Measurements from ENCODE around the gene RASAL3.

Gene RASAL3

GRCh38 chr19:15432629-15433518 is 31.5 kb downstream of the RASAL3 start (continued):
- no peak for TF ChIP-seq PRDM6 (tag by site-specific recombination; IDR thresholded peaks at IDR 0.05)
- no peak for TF ChIP-seq MEIS1 (CRISPR knock-in tag; IDR thresholded peaks at IDR 0.05; ENCODE audit: borderline replicate concordance)
- peak; percentile 100 for TF ChIP-seq ZNF561 (tag by site-specific recombination; IDR thresholded peaks at IDR 0.05; ENCODE audit: borderline replicate concordance)
- TF ChIP-seq SCRT2 (tag by site-specific recombination; IDR thresholded peaks at IDR 0.05): no peak
- peak; percentile 61; the same call in 1 of the 2 replicates for TF ChIP-seq ZNF2 (tag by site-specific recombination; IDR thresholded peaks at IDR 0.05)
- no peak for TF ChIP-seq HOXC10 (CRISPR knock-in tag; IDR thresholded peaks at IDR 0.05)
- no peak for TF ChIP-seq ZNF544 (tag by site-specific recombination; IDR thresholded peaks at IDR 0.05)
- peak; percentile 99 for TF ChIP-seq ZBTB17 (tag by site-specific recombination; IDR thresholded peaks at IDR 0.05)
- TF ChIP-seq ZNF423 (tag by site-specific recombination; IDR thresholded peaks at IDR 0.05): no peak
- no peak for TF ChIP-seq ZNF157 (tag by site-specific recombination; IDR thresholded peaks at IDR 0.05)
- TF ChIP-seq GLI2 (tag by site-specific recombination; IDR thresholded peaks at IDR 0.05; ENCODE audit: borderline replicate concordance, low read depth): no peak
- TF ChIP-seq, protein P1, sequence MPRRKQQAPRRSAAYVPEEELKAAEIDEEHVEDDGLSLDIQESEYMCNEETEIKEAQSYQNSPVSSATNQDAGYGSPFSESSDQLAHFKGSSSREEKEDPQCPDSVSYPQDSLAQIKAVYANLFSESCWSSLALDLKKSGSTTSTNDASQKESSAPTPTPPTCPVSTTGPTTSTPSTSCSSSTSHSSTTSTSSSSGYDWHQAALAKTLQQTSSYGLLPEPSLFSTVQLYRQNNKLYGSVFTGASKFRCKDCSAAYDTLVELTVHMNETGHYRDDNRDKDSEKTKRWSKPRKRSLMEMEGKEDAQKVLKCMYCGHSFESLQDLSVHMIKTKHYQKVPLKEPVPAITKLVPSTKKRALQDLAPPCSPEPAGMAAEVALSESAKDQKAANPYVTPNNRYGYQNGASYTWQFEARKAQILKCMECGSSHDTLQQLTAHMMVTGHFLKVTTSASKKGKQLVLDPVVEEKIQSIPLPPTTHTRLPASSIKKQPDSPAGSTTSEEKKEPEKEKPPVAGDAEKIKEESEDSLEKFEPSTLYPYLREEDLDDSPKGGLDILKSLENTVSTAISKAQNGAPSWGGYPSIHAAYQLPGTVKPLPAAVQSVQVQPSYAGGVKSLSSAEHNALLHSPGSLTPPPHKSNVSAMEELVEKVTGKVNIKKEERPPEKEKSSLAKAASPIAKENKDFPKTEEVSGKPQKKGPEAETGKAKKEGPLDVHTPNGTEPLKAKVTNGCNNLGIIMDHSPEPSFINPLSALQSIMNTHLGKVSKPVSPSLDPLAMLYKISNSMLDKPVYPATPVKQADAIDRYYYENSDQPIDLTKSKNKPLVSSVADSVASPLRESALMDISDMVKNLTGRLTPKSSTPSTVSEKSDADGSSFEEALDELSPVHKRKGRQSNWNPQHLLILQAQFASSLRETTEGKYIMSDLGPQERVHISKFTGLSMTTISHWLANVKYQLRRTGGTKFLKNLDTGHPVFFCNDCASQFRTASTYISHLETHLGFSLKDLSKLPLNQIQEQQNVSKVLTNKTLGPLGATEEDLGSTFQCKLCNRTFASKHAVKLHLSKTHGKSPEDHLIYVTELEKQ (tag by site-specific recombination; IDR thresholded peaks at IDR 0.05; ENCODE audit: borderline replicate concordance): no peak; the same call in 1 of the 2 replicates
- TF ChIP-seq ZSCAN30 (tag by site-specific recombination; IDR thresholded peaks at IDR 0.05): peak; percentile 72
- TF ChIP-seq, protein P2, sequence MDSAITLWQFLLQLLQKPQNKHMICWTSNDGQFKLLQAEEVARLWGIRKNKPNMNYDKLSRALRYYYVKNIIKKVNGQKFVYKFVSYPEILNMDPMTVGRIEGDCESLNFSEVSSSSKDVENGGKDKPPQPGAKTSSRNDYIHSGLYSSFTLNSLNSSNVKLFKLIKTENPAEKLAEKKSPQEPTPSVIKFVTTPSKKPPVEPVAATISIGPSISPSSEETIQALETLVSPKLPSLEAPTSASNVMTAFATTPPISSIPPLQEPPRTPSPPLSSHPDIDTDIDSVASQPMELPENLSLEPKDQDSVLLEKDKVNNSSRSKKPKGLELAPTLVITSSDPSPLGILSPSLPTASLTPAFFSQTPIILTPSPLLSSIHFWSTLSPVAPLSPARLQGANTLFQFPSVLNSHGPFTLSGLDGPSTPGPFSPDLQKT (IDR thresholded peaks at IDR 0.05; ENCODE audit: borderline replicate concordance, low read depth, low read length): no peak
- no peak for TF ChIP-seq ZNF350 (tag by site-specific recombination; IDR thresholded peaks at IDR 0.05)
- TF ChIP-seq MYNN (tag by site-specific recombination; IDR thresholded peaks at IDR 0.05; ENCODE audit: borderline replicate concordance): no peak
- TF ChIP-seq ZEB2 (tag by site-specific recombination; IDR thresholded peaks at IDR 0.05): peak; percentile 61
- TF ChIP-seq ZNF426 (tag by site-specific recombination; IDR thresholded peaks at IDR 0.05): no peak
- no peak for TF ChIP-seq ZBTB49 (tag by site-specific recombination; IDR thresholded peaks at IDR 0.05; ENCODE audit: low read depth)
- TF ChIP-seq, protein P3, sequence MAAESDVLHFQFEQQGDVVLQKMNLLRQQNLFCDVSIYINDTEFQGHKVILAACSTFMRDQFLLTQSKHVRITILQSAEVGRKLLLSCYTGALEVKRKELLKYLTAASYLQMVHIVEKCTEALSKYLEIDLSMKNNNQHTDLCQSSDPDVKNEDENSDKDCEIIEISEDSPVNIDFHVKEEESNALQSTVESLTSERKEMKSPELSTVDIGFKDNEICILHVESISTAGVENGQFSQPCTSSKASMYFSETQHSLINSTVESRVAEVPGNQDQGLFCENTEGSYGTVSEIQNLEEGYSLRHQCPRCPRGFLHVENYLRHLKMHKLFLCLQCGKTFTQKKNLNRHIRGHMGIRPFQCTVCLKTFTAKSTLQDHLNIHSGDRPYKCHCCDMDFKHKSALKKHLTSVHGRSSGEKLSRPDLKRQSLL (tag by site-specific recombination; IDR thresholded peaks at IDR 0.05): peak; percentile 33
- no peak for TF ChIP-seq ZNF529 (tag by site-specific recombination; IDR thresholded peaks at IDR 0.05; ENCODE audit: insufficient replicate concordance)
- TF ChIP-seq ZNF16 (tag by site-specific recombination; IDR thresholded peaks at IDR 0.05; ENCODE audit: low read depth): no peak
- no peak for TF ChIP-seq ZNF549 (tag by site-specific recombination; IDR thresholded peaks at IDR 0.05)
- no peak for TF ChIP-seq BCL11A (tag by site-specific recombination; IDR thresholded peaks at IDR 0.05; ENCODE audit: low read depth)
- no peak for TF ChIP-seq ZNF37A (tag by site-specific recombination; IDR thresholded peaks at IDR 0.05)
- no peak for TF ChIP-seq ZNF48 (tag by site-specific recombination; IDR thresholded peaks at IDR 0.05)
- 0 out of 2 replicates have a peak, but pooled peaks have one; percentile 28 for TF ChIP-seq KLF7 (tag by site-specific recombination; IDR thresholded peaks at IDR 0.05; ENCODE audit: borderline replicate concordance)
- peak; percentile 32; the same call in 1 of the 2 replicates for TF ChIP-seq ZNF341 (tag by site-specific recombination; IDR thresholded peaks at IDR 0.05; ENCODE audit: low read depth)
- TF ChIP-seq HOXA7 (CRISPR knock-in tag; IDR thresholded peaks at IDR 0.05; ENCODE audit: borderline replicate concordance): no peak
